ENCODE data around the gene PPM1K.

PPM1K gene

GRCh38 chr4:88217169-88217568 is 67.2 kb downstream of the PPM1K start:
- no peak for DNase-seq (ENCODE audit: low read depth)

GRCh38 chr4:88216395-88216794 is 68.0 kb downstream of the PPM1K start:
- DNase-seq (ENCODE audit: low read depth) = no peak

DNA sequence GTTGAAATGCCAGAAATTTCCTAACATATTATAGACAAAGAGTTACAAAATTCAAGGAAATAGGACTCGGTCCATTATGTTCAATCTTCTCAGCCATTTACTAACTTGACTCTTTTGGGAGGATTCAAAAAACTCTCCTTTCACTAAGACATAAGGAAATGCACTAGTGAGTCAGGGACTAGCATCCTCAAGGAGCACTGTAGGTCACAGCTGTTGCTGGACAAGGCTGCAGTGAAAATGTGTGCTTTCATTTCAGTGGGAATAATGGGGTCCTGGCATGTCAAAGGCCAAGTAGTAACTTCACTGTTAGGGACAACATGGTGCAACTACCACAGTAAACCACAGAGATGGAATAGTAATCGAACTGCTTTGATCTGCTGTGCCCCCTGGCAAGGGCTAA is 69.0 kb downstream of the PPM1K start:
- no peak for DNase-seq (ENCODE audit: low read depth)

GRCh38 chr4:88212253-88212561 is 72.2 kb downstream of the PPM1K start:
- DNase-seq (ENCODE audit: low read depth) = no peak

DNA sequence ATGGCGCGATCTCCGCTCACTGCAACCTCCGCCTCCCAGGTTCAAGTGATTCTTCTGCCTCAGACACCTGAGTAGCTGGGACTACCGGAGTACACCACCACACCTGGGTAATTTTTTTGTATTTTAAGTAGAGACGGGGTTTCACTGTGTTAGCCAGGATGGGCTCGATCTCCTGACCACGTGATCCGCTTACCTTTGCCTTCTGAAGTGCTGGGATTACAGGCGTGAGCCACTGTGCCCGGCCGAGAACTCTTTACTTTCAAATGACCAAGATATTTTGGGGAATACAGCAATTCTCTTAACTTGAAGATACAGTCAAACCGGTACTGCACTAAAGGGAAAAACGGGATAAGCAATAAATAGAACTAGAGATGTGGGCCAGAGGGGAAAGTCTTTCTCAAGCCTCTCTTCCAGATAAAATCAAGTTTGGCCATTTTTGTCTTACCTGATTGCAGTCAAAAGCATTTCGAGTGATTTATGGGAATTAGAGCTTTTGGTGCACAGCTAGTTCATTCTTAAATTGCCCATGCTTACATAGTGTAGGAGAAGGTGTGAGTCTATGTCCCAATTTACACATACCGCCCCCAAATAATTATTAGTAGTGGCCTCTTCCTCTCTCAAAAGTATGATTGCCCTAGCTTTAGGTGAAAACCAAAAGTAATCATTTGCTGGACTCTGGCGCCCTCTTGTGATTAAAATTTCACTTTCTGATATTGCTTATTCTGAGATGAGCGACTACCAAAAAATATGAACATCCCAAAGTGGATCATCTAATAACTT is 72.7 kb downstream of the PPM1K start:
- no peak for DNase-seq (ENCODE audit: low read depth)

GRCh38 chr4:88208156-88208555 is 76.2 kb downstream of the PPM1K start:
- DNase-seq (ENCODE audit: low read depth) = no peak

All from activated T-helper 1 cell treated with Interleukin-2 at 50 U/mL for 16 hours (primary cell).